NT2/D1 (cell line): ENCODE measurements around the gene OPTN.

Experiments used
- DNase-seq: peaks from one replicate; pipeline ENCODE4 v3.0.0-alpha.2; 2011; ENCODE audit warnings: low read depth, low spot score
- H3K27me3 ChIP-seq: 2 replicates; pipeline ENCODE4 v1.6.0; 2011; ENCODE audit warnings: mild to moderate bottlenecking; ENCODE audit not compliant: insufficient read length, insufficient read depth
- H3K36me3 ChIP-seq: 2 replicates; pipeline ENCODE4 v1.6.1; 2011; ENCODE audit warnings: mild to moderate bottlenecking, low read length, mixed read lengths; ENCODE audit not compliant: insufficient read depth, insufficient read length
- H3K4me1 ChIP-seq: 2 replicates; pipeline ENCODE4 v1.5.1; 2011; ENCODE audit not compliant: insufficient read depth, insufficient read length
- H3K4me3 ChIP-seq: 2 replicates; pipeline ENCODE4 v1.5.1; 2011; ENCODE audit warnings: low read depth; ENCODE audit not compliant: insufficient read length
- H3K9ac ChIP-seq: 2 replicates; pipeline ENCODE4 v1.6.0; 2011; ENCODE audit warnings: low read depth; ENCODE audit not compliant: insufficient read length
- H3K9me3 ChIP-seq: 2 replicates; pipeline ENCODE4 v1.5.1; 2011; ENCODE audit warnings: mild to moderate bottlenecking, low read length; ENCODE audit not compliant: insufficient read depth
- SUZ12 ChIP-seq: IDR thresholded peaks from 2 replicates; pipeline ENCODE4 v1.6.1; 2011; ENCODE audit not compliant: insufficient read length, insufficient read depth; ENCODE audit errors: extremely low read depth
- YY1 ChIP-seq: IDR thresholded peaks from 2 replicates; pipeline ENCODE4 v1.6.1; 2011; ENCODE audit not compliant: insufficient read length, insufficient read depth
- ZNF274 ChIP-seq: IDR thresholded peaks from 2 replicates; pipeline ENCODE4 v1.6.1; 2011; ENCODE audit warnings: mild to moderate bottlenecking, low read depth, low read length

The OPTN gene

GRCh38 chr10:13139150-13139549 lies 39.2 kb downstream of the OPTN start:
- Histone ChIP-seq H3K9ac (no peak overlapping the region), H3K36me3 (peaks cover 25% of the 10 kb centered on the region), H3K9me3 (no peaks in the 10 kb centered on the region), H3K27me3 (no peaks in the 10 kb centered on the region), H3K4me1 (no peaks in the 10 kb centered on the region), H3K4me3 (no peak overlapping the region)
- TF ChIP-seq YY1, result no peak
- no peak for DNase-seq

GRCh38 chr10:13139676-13140075 lies 39.7 kb downstream of the OPTN start:
- TF ChIP-seq ZNF274 (no peak), YY1 (no peak), SUZ12 (no peak)
- Histone ChIP-seq H3K9me3 (no peaks in the 10 kb centered on the region), H3K9ac (no peak overlapping the region), H3K4me1 (no peaks in the 10 kb centered on the region), H3K27me3 (no peaks in the 10 kb centered on the region), H3K36me3 (peaks cover 23% of the 10 kb centered on the region), H3K4me3 (no peak overlapping the region)
- no peak for DNase-seq

GRCh38 chr10:13140627-13141190 lies 40.7 kb downstream of the OPTN start:
- no peaks in the 10 kb centered on the region for H3K9me3 ChIP-seq
- no peak for DNase-seq
- H3K4me3 ChIP-seq, result no peak overlapping the region
- peaks cover 13% of the 10 kb centered on the region for H3K36me3 ChIP-seq
- TF ChIP-seq SUZ12 (no peak), YY1 (no peak), ZNF274 (no peak)
- H3K9ac ChIP-seq, result no peak overlapping the region
- no peaks in the 10 kb centered on the region for H3K27me3 ChIP-seq
- no peaks in the 10 kb centered on the region for H3K4me1 ChIP-seq

GRCh38 chr10:13143766-13144165 lies 43.8 kb downstream of the OPTN start:
- Histone ChIP-seq H3K36me3 (peaks cover 8% of the 10 kb centered on the region), H3K4me1 (no peaks in the 10 kb centered on the region), H3K9ac (no peak overlapping the region), H3K9me3 (no peaks in the 10 kb centered on the region), H3K27me3 (no peaks in the 10 kb centered on the region), H3K4me3 (no peak overlapping the region)
- no peak for DNase-seq
- TF ChIP-seq YY1, result no peak
- TF ChIP-seq SUZ12, result no peak
- TF ChIP-seq ZNF274, result no peak

GRCh38 chr10:13144814-13145213 lies 44.9 kb downstream of the OPTN start:
- Histone ChIP-seq H3K27me3 (no peaks in the 10 kb centered on the region), H3K9me3 (no peaks in the 10 kb centered on the region), H3K4me3 (no peak overlapping the region), H3K36me3 (peaks cover 8% of the 10 kb centered on the region), H3K9ac (no peak overlapping the region), H3K4me1 (no peaks in the 10 kb centered on the region)
- no peak for DNase-seq
- TF ChIP-seq YY1 (no peak), SUZ12 (no peak), ZNF274 (no peak)

GRCh38 chr10:13146379-13146778 lies 46.4 kb downstream of the OPTN start:
- Histone ChIP-seq H3K9ac (no peak overlapping the region), H3K27me3 (no peaks in the 10 kb centered on the region), H3K4me1 (no peaks in the 10 kb centered on the region), H3K36me3 (no peaks in the 10 kb centered on the region), H3K4me3 (no peak overlapping the region), H3K9me3 (no peaks in the 10 kb centered on the region)
- TF ChIP-seq YY1 (no peak), SUZ12 (no peak), ZNF274 (no peak)
- DNase-seq, result no peak

- H3K9ac ChIP-seq, result no peak overlapping the region
- no peak for DNase-seq
- H3K36me3 ChIP-seq, result no peaks in the 10 kb centered on the region
- H3K9me3 ChIP-seq, result no peaks in the 10 kb centered on the region
- no peak for TF ChIP-seq ZNF274
- TF ChIP-seq SUZ12, result no peak
- TF ChIP-seq YY1, result no peak
- no peaks in the 10 kb centered on the region for H3K27me3 ChIP-seq
- H3K4me3 ChIP-seq, result no peak overlapping the region
- no peaks in the 10 kb centered on the region for H3K4me1 ChIP-seq
Observed at GRCh38 chr10:13147161-13147560, 47.2 kb downstream of the OPTN start.
